GM23338 (cell line): ENCODE measurements around the gene EHD4.

Experiments used
- EZH2 ChIP-seq: fragments of 200-600 bp; sonication (generic); IDR thresholded peaks from one replicate; pipeline ENCODE4 v1.8.0; 2017; ENCODE audit warnings: antibody characterized with exemption, mild to moderate bottlenecking, low read depth; ENCODE audit not compliant: unreplicated experiment
- EZH2phosphoT487 ChIP-seq: fragments of 200-600 bp; sonication (generic); IDR thresholded peaks from one replicate; pipeline ENCODE4 v1.8.1; 2018; ENCODE audit warnings: antibody characterized with exemption; ENCODE audit not compliant: unreplicated experiment
- POLR2AphosphoS5 ChIP-seq: IDR thresholded peaks from 2 replicates; pipeline ENCODE4 v1.6.1; 2016; ENCODE audit warnings: antibody characterized with exemption, low read depth
- TF ChIP-seq, protein P1 (sequence below), 2 experiments: fragments of 200-600 bp in 1 of 2; sonication (generic) in 1 of 2; conservative IDR thresholded peaks; 2 replicates each; pipeline versions ENCODE4 v1.5.1 to v1.6.1; 2016 to 2017; ENCODE audit warnings: antibody characterized with exemption in 2 of 2, low read depth in 2 of 2, mild to moderate bottlenecking in 2 of 2, moderate library complexity in 1 of 2

- TF ChIP-seq, protein P1, sequence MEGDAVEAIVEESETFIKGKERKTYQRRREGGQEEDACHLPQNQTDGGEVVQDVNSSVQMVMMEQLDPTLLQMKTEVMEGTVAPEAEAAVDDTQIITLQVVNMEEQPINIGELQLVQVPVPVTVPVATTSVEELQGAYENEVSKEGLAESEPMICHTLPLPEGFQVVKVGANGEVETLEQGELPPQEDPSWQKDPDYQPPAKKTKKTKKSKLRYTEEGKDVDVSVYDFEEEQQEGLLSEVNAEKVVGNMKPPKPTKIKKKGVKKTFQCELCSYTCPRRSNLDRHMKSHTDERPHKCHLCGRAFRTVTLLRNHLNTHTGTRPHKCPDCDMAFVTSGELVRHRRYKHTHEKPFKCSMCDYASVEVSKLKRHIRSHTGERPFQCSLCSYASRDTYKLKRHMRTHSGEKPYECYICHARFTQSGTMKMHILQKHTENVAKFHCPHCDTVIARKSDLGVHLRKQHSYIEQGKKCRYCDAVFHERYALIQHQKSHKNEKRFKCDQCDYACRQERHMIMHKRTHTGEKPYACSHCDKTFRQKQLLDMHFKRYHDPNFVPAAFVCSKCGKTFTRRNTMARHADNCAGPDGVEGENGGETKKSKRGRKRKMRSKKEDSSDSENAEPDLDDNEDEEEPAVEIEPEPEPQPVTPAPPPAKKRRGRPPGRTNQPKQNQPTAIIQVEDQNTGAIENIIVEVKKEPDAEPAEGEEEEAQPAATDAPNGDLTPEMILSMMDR (conservative IDR thresholded peaks at IDR 0.05; ENCODE audit: low read depth in 2 of 2): no peak
- no peak for TF ChIP-seq EZH2
- TF ChIP-seq EZH2phosphoT487: no peak
- TF ChIP-seq POLR2AphosphoS5: no peak
These were observed 20.8 kb downstream of the EHD4 start for GRCh38 chr15:41951571-41951970.
